ENCODE measurements around the gene FBXO38.

Gene FBXO38

DNA sequence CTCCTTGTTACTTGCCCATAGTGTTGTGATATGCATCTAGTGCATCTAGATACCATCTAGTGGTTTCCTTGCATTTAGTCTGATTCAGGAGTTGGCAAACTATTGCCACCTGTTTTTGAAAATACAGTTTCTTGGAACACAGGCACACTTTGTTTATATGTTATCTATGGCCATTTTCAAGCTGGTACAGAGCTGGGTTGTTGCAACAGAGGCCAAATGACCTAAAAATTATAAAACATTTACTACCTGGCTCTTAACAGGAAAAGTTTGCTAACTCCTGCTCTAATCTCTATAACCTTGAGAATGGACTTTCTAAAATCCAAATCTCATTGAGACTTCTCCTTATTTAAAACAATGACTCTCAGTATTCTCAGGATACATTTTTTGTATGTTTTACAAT lies 19.4 kb upstream of the FBXO38 start:
- no peak for DNase-seq (ENCODE audit: low read depth)
- Histone ChIP-seq H3K4me1 (ENCODE audit: control insufficient read depth, insufficient read depth, low read length) (no peaks in the 10 kb centered on the region), H3K4me3 (ENCODE audit: low read length) (no peak overlapping the region), H3K9me3 (ENCODE audit: control insufficient read depth, low read length) (peaks cover 14% of the 10 kb centered on the region), H3K9ac (ENCODE audit: low read length) (no peak overlapping the region), H3K36me3 (ENCODE audit: control insufficient read depth, insufficient read depth, low read length, severe bottlenecking) (no peaks in the 10 kb centered on the region), H3K27me3 (replicated peaks; ENCODE audit: control insufficient read depth, insufficient read depth, low read length) (no peaks in the 10 kb centered on the region)

DNA sequence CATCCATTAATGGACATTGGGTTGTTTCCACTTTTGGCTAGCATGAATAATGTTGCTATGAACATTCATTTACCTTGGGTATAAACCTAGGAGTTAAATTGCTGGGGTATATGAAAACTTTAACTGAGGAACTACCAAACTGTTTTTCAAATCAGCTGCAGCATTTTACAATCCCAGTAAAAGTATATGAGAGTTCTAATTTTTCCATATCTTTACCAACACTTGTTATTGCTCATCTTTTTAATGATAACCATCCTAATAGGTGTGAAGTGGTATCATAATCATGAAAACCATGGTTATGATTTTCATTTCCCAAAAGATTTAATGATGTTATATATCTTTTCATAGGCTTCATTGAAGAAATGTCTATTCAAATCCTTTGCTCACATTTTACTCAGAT lies 15.5 kb upstream of the FBXO38 start:
- Histone ChIP-seq H3K36me3 (ENCODE audit: control insufficient read depth, insufficient read depth, low read length, severe bottlenecking) (no peaks in the 10 kb centered on the region), H3K9ac (ENCODE audit: low read length) (no peak overlapping the region), H3K4me3 (ENCODE audit: low read length) (no peak overlapping the region), H3K9me3 (ENCODE audit: control insufficient read depth, low read length) (peaks cover 14% of the 10 kb centered on the region), H3K27me3 (replicated peaks; ENCODE audit: control insufficient read depth, insufficient read depth, low read length) (no peaks in the 10 kb centered on the region), H3K4me1 (ENCODE audit: control insufficient read depth, insufficient read depth, low read length) (no peaks in the 10 kb centered on the region)
- no peak for DNase-seq (ENCODE audit: low read depth)

DNA sequence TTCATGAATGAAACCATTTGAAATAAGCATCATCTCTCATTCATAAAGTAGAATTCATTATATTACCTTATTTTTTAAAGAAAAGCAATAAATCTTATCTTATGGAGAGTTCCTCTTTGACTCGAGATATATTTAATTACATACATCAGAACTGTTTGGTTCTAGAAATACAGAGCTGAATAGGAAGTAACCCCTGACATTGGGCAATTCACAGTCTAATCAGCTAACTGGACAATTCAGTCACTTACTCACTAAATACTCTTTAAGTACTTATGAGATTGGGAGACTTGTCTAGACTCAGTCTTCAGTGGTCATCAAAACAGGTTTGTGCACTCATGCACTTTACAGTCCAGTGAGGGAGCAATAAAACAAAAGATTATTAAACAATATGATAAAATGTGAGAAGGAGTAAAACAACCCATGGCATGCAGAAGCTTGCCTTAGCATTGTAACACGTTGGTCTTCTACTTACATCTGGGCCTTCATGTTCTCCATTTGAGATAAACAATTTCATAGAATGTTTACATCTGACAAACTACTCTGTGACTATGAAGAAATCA lies 11.5 kb upstream of the FBXO38 start:
- Histone ChIP-seq H3K27me3 (replicated peaks; ENCODE audit: control insufficient read depth, insufficient read depth, low read length) (no peaks in the 10 kb centered on the region), H3K9me3 (ENCODE audit: control insufficient read depth, low read length) (peaks cover 14% of the 10 kb centered on the region), H3K4me1 (ENCODE audit: control insufficient read depth, insufficient read depth, low read length) (peaks cover 6% of the 10 kb centered on the region), H3K9ac (ENCODE audit: low read length) (no peak overlapping the region), H3K36me3 (ENCODE audit: control insufficient read depth, insufficient read depth, low read length, severe bottlenecking) (no peaks in the 10 kb centered on the region), H3K4me3 (ENCODE audit: low read length) (no peak overlapping the region)
- DNase-seq (ENCODE audit: low read depth) = no peak

DNA sequence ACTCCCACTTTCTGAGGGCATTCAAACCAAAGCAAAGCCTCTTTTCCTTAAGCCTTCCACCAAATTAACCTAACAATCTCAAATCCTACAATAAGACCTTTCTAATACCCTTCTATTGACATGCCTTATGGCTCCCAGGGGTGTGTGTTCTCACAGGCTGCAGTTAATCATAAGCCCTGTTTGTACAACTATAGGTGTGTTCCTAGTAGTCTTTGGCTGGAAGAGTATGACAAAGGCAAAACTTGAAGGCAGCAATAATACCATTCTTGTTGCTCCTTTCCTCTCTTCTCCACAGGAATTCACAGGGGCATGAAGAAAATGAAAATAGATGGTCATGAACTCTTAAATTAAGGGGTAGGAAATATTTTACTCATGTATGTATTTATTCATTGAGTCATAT lies 10.9 kb upstream of the FBXO38 start:
- Histone ChIP-seq H3K9ac (ENCODE audit: low read length) (no peak overlapping the region), H3K4me1 (ENCODE audit: control insufficient read depth, insufficient read depth, low read length) (peaks cover 6% of the 10 kb centered on the region), H3K9me3 (ENCODE audit: control insufficient read depth, low read length) (peaks cover 13% of the 10 kb centered on the region), H3K27me3 (replicated peaks; ENCODE audit: control insufficient read depth, insufficient read depth, low read length) (no peaks in the 10 kb centered on the region), H3K4me3 (ENCODE audit: low read length) (no peak overlapping the region), H3K36me3 (ENCODE audit: control insufficient read depth, insufficient read depth, low read length, severe bottlenecking) (no peaks in the 10 kb centered on the region)
- peak; percentile 16 for DNase-seq (ENCODE audit: low read depth)

DNA sequence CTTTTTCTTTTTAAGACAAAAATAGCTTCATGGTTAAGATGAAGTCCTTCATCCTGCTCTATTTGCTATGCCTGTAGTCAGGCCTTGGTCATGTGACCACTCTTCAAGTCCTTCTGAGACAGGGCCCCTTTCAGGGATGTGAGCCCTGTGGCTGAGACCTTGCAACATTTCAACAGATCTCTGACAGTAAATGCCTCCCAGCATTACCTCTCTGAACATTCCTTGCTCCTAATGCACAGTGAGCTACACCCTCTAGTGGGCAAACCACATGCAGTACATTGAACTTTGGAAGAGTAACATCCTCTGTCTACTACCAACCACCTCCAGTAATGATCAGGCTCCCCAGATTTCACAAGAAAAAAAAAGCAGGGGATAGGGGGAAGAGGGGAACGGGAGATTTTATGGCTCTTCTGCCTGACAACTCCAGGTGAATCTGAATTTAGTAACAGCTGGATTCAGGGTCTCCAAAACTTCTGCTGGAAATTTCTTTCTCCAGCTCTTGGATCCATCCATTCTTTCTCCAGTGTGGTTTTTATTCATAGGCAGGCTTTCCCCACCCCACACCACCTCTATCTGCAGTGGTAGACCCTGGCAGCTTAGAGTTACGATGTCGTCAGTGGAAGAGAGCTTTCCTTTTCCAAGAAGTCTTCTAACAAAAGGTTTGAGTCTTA lies 8.9 kb upstream of the FBXO38 start:
- Histone ChIP-seq H3K27me3 (replicated peaks; ENCODE audit: control insufficient read depth, insufficient read depth, low read length) (no peaks in the 10 kb centered on the region), H3K9ac (ENCODE audit: low read length) (no peak overlapping the region), H3K4me1 (ENCODE audit: control insufficient read depth, insufficient read depth, low read length) (peaks cover 6% of the 10 kb centered on the region), H3K36me3 (ENCODE audit: control insufficient read depth, insufficient read depth, low read length, severe bottlenecking) (no peaks in the 10 kb centered on the region), H3K4me3 (ENCODE audit: low read length) (no peak overlapping the region), H3K9me3 (ENCODE audit: control insufficient read depth, low read length) (no peaks in the 10 kb centered on the region)
- DNase-seq (ENCODE audit: low read depth) = peak; percentile 85

DNA sequence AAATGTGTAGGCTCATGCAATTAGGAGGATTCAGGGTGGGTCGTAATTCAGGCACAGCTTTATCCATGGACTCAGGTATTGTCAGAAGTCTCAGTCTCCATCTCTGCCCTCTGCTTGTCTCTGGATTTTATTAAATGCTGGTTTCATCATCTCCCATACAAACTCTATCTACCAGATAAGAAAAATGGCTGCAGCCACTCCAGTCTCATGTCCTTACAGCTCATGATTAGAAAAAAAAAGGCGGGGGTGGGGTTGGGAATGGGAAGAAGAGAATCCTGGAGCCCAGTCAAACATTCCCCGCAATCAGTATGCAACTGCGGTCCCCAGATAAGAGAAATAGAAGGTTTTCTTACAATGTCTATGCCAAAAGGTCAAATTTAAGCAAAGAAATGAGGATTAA lies 7.6 kb upstream of the FBXO38 start:
- H3K4me1 ChIP-seq (ENCODE audit: control insufficient read depth, insufficient read depth, low read length) = peaks cover 6% of the 10 kb centered on the region
- no peak overlapping the region for H3K9ac ChIP-seq (ENCODE audit: low read length)
- no peaks in the 10 kb centered on the region for H3K36me3 ChIP-seq (ENCODE audit: control insufficient read depth, insufficient read depth, low read length, severe bottlenecking)
- H3K9me3 ChIP-seq (ENCODE audit: control insufficient read depth, low read length) = no peaks in the 10 kb centered on the region
- no peaks in the 10 kb centered on the region for H3K27me3 ChIP-seq (replicated peaks; ENCODE audit: control insufficient read depth, insufficient read depth, low read length)
- DNase-seq (ENCODE audit: low read depth) = no peak
- H3K4me3 ChIP-seq (ENCODE audit: low read length) = no peak overlapping the region

DNA sequence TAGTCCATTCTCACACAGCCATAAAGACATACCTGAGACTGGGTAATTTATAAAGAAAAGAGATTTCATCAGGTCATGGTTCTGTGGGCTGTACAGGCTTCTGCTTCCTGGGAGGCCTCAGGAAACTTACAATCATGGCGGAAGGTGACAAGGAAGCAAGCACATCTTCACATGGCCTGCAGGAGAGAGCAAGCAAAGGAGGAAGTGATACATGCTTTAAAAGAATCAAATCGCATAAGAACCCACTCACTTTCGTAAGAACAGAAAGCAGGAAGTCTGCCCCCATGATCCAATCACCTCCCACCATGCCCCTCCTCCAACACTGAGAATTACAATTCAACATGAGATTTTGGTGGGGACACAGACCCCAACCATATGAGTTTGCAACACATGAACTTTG lies 5.1 kb upstream of the FBXO38 start:
- peaks cover 15% of the 10 kb centered on the region for H3K4me1 ChIP-seq (ENCODE audit: control insufficient read depth, insufficient read depth, low read length)
- H3K9ac ChIP-seq (ENCODE audit: low read length) = no peak overlapping the region
- no peak for DNase-seq (ENCODE audit: low read depth)
- H3K27me3 ChIP-seq (replicated peaks; ENCODE audit: control insufficient read depth, insufficient read depth, low read length) = no peaks in the 10 kb centered on the region
- H3K9me3 ChIP-seq (ENCODE audit: control insufficient read depth, low read length) = no peaks in the 10 kb centered on the region
- no peaks in the 10 kb centered on the region for H3K36me3 ChIP-seq (ENCODE audit: control insufficient read depth, insufficient read depth, low read length, severe bottlenecking)
- H3K4me3 ChIP-seq (ENCODE audit: low read length) = no peak overlapping the region

DNA sequence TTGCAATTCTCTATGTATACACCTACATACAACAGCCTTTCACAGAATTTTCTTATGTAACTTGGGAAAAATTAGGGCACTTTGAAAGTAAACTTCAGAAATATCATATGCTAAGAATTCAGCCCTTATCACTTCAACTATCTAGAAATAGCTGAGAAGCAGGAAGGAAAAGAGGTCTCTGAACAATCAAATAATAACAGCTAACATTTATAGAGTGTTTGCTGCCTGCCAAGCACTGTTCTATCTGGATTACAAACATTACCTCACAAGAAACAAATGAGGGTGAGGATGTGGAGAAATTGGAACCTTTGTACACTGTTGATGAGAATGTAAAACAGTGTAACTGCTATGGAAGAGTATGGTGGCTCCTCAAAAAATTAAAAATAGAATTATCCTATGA lies 4.4 kb upstream of the FBXO38 start:
- H3K27me3 ChIP-seq (replicated peaks; ENCODE audit: control insufficient read depth, insufficient read depth, low read length) = no peaks in the 10 kb centered on the region
- peaks cover 14% of the 10 kb centered on the region for H3K4me1 ChIP-seq (ENCODE audit: control insufficient read depth, insufficient read depth, low read length)
- DNase-seq (ENCODE audit: low read depth) = no peak
- no peak overlapping the region for H3K4me3 ChIP-seq (ENCODE audit: low read length)
- H3K9me3 ChIP-seq (ENCODE audit: control insufficient read depth, low read length) = no peaks in the 10 kb centered on the region
- H3K36me3 ChIP-seq (ENCODE audit: control insufficient read depth, insufficient read depth, low read length, severe bottlenecking) = no peaks in the 10 kb centered on the region
- no peak overlapping the region for H3K9ac ChIP-seq (ENCODE audit: low read length)

DNA sequence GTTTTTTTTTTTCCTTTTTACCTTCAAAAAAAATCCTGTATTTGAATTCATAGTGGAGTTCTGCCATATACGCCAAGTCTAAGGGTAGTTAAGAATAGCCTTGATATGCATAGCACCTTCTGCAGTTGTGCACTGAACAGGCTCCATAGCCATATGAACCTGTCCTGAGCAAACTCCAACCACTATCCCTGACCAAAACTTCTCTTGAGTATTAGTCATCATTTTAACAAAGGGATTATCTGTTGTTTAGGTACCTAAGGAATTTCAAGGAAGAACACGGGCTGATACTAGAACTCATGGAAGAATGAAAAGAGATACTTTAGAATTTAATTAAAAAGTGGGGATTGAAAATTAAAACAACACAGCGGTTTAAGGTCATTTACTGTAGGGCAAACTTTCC lies 1.9 kb upstream of the FBXO38 start:
- Histone ChIP-seq H3K9ac (ENCODE audit: low read length) (no peak overlapping the region), H3K27me3 (replicated peaks; ENCODE audit: control insufficient read depth, insufficient read depth, low read length) (no peaks in the 10 kb centered on the region), H3K4me3 (ENCODE audit: low read length) (no peak overlapping the region), H3K36me3 (ENCODE audit: control insufficient read depth, insufficient read depth, low read length, severe bottlenecking) (no peaks in the 10 kb centered on the region), H3K9me3 (ENCODE audit: control insufficient read depth, low read length) (no peaks in the 10 kb centered on the region), H3K4me1 (ENCODE audit: control insufficient read depth, insufficient read depth, low read length) (peaks cover 32% of the 10 kb centered on the region)
- DNase-seq (ENCODE audit: low read depth) = no peak

DNA sequence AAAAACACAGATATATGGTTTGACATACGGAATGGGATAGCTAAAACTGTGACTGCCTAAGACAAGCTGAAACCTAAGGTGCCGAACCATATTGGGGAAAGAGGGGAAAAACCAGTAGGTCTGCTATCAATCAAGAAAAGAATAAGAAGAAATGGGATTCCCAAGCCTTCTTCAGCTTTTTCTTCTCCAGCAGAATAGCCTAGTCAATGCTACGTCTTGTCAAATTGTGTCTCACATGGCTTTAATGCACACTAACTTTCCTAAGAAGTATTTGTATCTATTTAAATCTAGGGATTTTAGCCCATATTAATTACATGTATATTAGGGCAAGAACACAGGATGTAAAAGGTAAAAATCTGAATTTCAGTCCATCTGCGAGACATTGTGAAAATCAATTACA lies 797 bp upstream of the FBXO38 start:
- Histone ChIP-seq H3K9me3 (ENCODE audit: control insufficient read depth, low read length) (no peaks in the 10 kb centered on the region), H3K27me3 (replicated peaks; ENCODE audit: control insufficient read depth, insufficient read depth, low read length) (no peaks in the 10 kb centered on the region), H3K9ac (ENCODE audit: low read length) (peak overlapping the region; percentile 91), H3K4me1 (ENCODE audit: control insufficient read depth, insufficient read depth, low read length) (peaks cover 32% of the 10 kb centered on the region), H3K36me3 (ENCODE audit: control insufficient read depth, insufficient read depth, low read length, severe bottlenecking) (peaks cover 3% of the 10 kb centered on the region), H3K4me3 (ENCODE audit: low read length) (peak overlapping the region; percentile 88)
- peak; percentile 31 for DNase-seq (ENCODE audit: low read depth)

DNA sequence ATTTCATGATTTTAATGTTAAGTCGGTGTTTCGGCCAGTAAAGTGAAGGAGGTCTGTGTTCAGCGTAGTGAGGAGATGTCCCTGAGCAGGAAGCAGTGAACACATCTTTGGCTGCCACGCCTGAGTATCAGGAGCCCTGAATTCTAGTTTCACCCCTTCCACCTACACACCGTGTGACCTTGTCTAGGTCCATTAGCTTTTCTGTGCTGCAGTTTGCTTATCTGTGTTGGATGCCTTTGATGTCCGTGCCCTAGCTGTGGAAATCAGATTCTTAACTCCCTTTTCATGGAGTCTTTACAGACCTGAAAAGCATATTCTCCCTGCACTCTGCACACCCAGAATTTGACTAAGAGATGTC lies 601 bp downstream of the FBXO38 start:
- Histone ChIP-seq H3K36me3 (ENCODE audit: control insufficient read depth, insufficient read depth, low read length, severe bottlenecking) (peaks cover 7% of the 10 kb centered on the region), H3K4me3 (ENCODE audit: low read length) (peak overlapping the region; percentile 88), H3K27me3 (replicated peaks; ENCODE audit: control insufficient read depth, insufficient read depth, low read length) (no peaks in the 10 kb centered on the region), H3K4me1 (ENCODE audit: control insufficient read depth, insufficient read depth, low read length) (peaks cover 40% of the 10 kb centered on the region), H3K9ac (ENCODE audit: low read length) (peak overlapping the region; percentile 91), H3K9me3 (ENCODE audit: control insufficient read depth, low read length) (no peaks in the 10 kb centered on the region)
- DNase-seq (ENCODE audit: low read depth) = no peak

DNA sequence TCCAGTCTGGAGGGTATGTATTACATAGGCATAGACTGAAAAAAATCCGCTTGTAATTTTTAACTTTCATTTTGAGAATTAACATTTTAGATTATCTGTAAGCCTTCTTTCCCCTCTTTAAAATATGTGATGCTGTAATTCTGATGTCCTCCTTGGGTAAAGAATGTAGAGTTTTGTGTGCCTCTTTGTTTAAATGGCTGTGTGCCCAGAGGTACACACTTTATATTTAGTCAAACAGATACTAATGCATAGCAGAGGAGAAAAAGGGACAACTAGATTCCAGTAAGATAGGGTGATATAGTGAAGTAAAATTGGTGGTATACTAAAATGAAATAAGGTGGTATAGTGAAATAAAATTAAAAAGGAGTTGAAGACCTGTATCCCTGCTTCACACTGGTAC lies 1.3 kb downstream of the FBXO38 start:
- Histone ChIP-seq H3K9ac (ENCODE audit: low read length) (peak overlapping the region; percentile 91), H3K27me3 (replicated peaks; ENCODE audit: control insufficient read depth, insufficient read depth, low read length) (no peaks in the 10 kb centered on the region), H3K36me3 (ENCODE audit: control insufficient read depth, insufficient read depth, low read length, severe bottlenecking) (peaks cover 8% of the 10 kb centered on the region), H3K9me3 (ENCODE audit: control insufficient read depth, low read length) (no peaks in the 10 kb centered on the region), H3K4me1 (ENCODE audit: control insufficient read depth, insufficient read depth, low read length) (peaks cover 40% of the 10 kb centered on the region), H3K4me3 (ENCODE audit: low read length) (peak overlapping the region; percentile 88)
- DNase-seq (ENCODE audit: low read depth) = no peak
